22Rv1 (cell line): ENCODE measurements around the gene ALPL.
A peak's percentile ranks its signal among the peaks of the same experiment; 100 is the strongest.

Source experiments
- H3K27ac ChIP-seq: fragments of 450-650 bp; 2 replicates; pipeline ENCODE4 v1.5.1; 2017
- CTCF ChIP-seq: fragments of 450-650 bp; IDR thresholded peaks from 2 replicates; pipeline ENCODE4 v1.5.1; 2017; ENCODE audit warnings: mild to moderate bottlenecking
- ZFX ChIP-seq: fragments of 450-650 bp; IDR thresholded peaks from 2 replicates; pipeline ENCODE4 v1.6.1; 2017; ENCODE audit warnings: antibody characterized with exemption, borderline replicate concordance

ALPL gene

GRCh38 chr1:21605012-21605715 lies 95.9 kb downstream of the ALPL start:
- H3K27ac ChIP-seq, result no peak overlapping the region
- TF ChIP-seq ZFX (no peak), CTCF (no peak)

GRCh38 chr1:21605964-21606705 lies 96.9 kb downstream of the ALPL start:
- H3K27ac ChIP-seq, result peak overlapping the region; percentile 68; the same call in 1 of the 2 replicates
- no peak for TF ChIP-seq ZFX
- TF ChIP-seq CTCF, result no peak

- peak overlapping the region; percentile 68 for H3K27ac ChIP-seq
- TF ChIP-seq CTCF (no peak), ZFX (no peak)
These were observed 98.6 kb downstream of the ALPL start for GRCh38 chr1:21607549-21608529.

- TF ChIP-seq ZFX (no peak), CTCF (no peak)
- H3K27ac ChIP-seq, result no peak overlapping the region
These were observed 99.6 kb downstream of the ALPL start for GRCh38 chr1:21608798-21609197.

GRCh38 chr1:21610027-21610426 lies 100.8 kb downstream of the ALPL start:
- H3K27ac ChIP-seq, result no peak overlapping the region
- TF ChIP-seq ZFX (no peak), CTCF (no peak)

GRCh38 chr1:21610989-21611785 lies 102.0 kb downstream of the ALPL start:
- H3K27ac ChIP-seq, result no peak overlapping the region

More at GRCh38 chr1:21610989-21611785, 102.0 kb downstream of the ALPL start:
- no peak for TF ChIP-seq ZFX
- no peak for TF ChIP-seq CTCF
